Tibial nerve (tissue), 4 donors: Measurements from ENCODE around the gene SLC30A2. TPM values are rescaled to one million over a fixed set of nuclear protein-coding genes. Genes with fewer than 3 reads are reported as not detected.

Source experiments
- DNase-seq, 2 donors: peaks; one replicate each; pipeline ENCODE4 v3.0.0-alpha.2; 2019; ENCODE audit warnings: low spot score in 2 of 2
- H3K27ac ChIP-seq, 4 donors: fragments of 200-600 bp; sonication (generic) in 3 of 4; one replicate each; pipeline ENCODE4 v1.5.1; 2017 to 2019; ENCODE audit warnings: mild to moderate bottlenecking in 1 of 4
- H3K27me3 ChIP-seq, 2 donors: fragments of 200-600 bp; sonication (generic) in 1 of 2; one replicate each; pipeline versions ENCODE4 v1.5.1 to v1.6.0; 2017 to 2019
- H3K36me3 ChIP-seq, 3 donors: fragments of 200-600 bp; sonication (generic); one replicate each; pipeline ENCODE4 v1.5.1; 2018 to 2019
- H3K4me1 ChIP-seq, 4 donors: fragments of 200-600 bp; sonication (generic) in 3 of 4; one replicate each; pipeline ENCODE4 v1.5.1; 2017 to 2019
- H3K4me3 ChIP-seq, 4 donors: fragments of 200-600 bp; sonication (generic) in 3 of 4; one replicate each; pipeline ENCODE4 v1.5.1; 2017 to 2019; ENCODE audit warnings: mild to moderate bottlenecking in 1 of 4, moderate library complexity in 1 of 4
- H3K9me3 ChIP-seq, 4 donors: fragments of 200-600 bp; sonication (generic) in 3 of 4; one replicate each; pipeline ENCODE4 v1.5.1; 2017 to 2019
- CTCF ChIP-seq, 5 experiments: fragments of 200-600 bp in 3 of 5; fragments of 450-650 bp in 2 of 5; sonication (generic) in 3 of 5; IDR thresholded peaks; one replicate each; pipeline ENCODE4 v1.5.1; 2016 to 2019; ENCODE audit warnings: antibody characterized with exemption in 5 of 5, mild to moderate bottlenecking in 3 of 5, moderate library complexity in 2 of 5
- EP300 ChIP-seq, 2 donors: sonication (generic); formaldehyde crosslinking; IDR thresholded peaks; one replicate each; pipeline ENCODE4 v1.6.1; 2017; ENCODE audit warnings: antibody characterized with exemption in 2 of 2, mild to moderate bottlenecking in 1 of 2
- POLR2A ChIP-seq, 2 donors: fragments of 450-650 bp; IDR thresholded peaks; one replicate each; pipeline ENCODE4 v1.6.1; 2017; ENCODE audit warnings: antibody characterized with exemption in 2 of 2, mild to moderate bottlenecking in 2 of 2, moderate library complexity in 2 of 2
- WGBS, 2 donors: methylation state at CpG; one replicate each; pipeline ENCODE4 v1.1.5; 2018; 5-methylcytosine and 5-hydroxymethylcytosine counted together
- total RNA-seq, 4 donors: library from RNA; depleted of rRNA; stranded (reverse); fragments of >200 nt; gene quantifications; one replicate each; pipeline ENCODE4 v1.1.0, GENCODE V29; 2016

SLC30A2 gene
- total RNA-seq, 4 donors from 2014 or later: not detected

- no peak overlapping the region for H3K4me3 ChIP-seq
- peaks cover 0 to 42% (median 13%) of the 10 kb centered on the region in 4 donors for H3K4me1 ChIP-seq
- no peak for DNase-seq
- WGBS, 2 donors: 93 to 95% methylated on average over 16 of the region's 16 CpGs
- H3K27ac ChIP-seq: no peak overlapping the region
- no peak for TF ChIP-seq EP300 (IDR thresholded peaks at IDR 0.05)
- TF ChIP-seq POLR2A (IDR thresholded peaks at IDR 0.05): no peak
- TF ChIP-seq CTCF (IDR thresholded peaks at IDR 0.05): no peak
- H3K36me3 ChIP-seq: no peaks in the 10 kb centered on the region
- no peaks in the 10 kb centered on the region for H3K9me3 ChIP-seq
- H3K27me3 ChIP-seq: no peaks in the 10 kb centered on the region
Observed at GRCh38 chr1:26006710-26007109, 39.2 kb downstream of the SLC30A2 start.

GRCh38 chr1:26005434-26006105, 40.3 kb downstream of the SLC30A2 start:
- Histone ChIP-seq H3K4me1 (peaks cover 0 to 42% (median 13%) of the 10 kb centered on the region in 4 donors), H3K4me3 (no peak overlapping the region), H3K36me3 (no peaks in the 10 kb centered on the region), H3K27ac (peak overlapping the region in 2 of 4 donors; percentile 43 to 52), H3K27me3 (no peaks in the 10 kb centered on the region), H3K9me3 (no peaks in the 10 kb centered on the region)
- TF ChIP-seq EP300 (IDR thresholded peaks at IDR 0.05): peak in 1 of 2 donors; percentile 18
- no peak for TF ChIP-seq CTCF (IDR thresholded peaks at IDR 0.05)
- no peak for DNase-seq
- 61 to 68% methylated on average over 4 of the region's 4 CpGs for WGBS, 2 donors

GRCh38 chr1:26003756-26004155, 42.2 kb downstream of the SLC30A2 start:
- no peak for DNase-seq
- Histone ChIP-seq H3K36me3 (no peaks in the 10 kb centered on the region), H3K9me3 (no peaks in the 10 kb centered on the region), H3K4me3 (no peak overlapping the region), H3K27ac (peak overlapping the region in 2 of 4 donors; percentile 54 to 58), H3K4me1 (peaks cover 0 to 44% (median 14%) of the 10 kb centered on the region in 4 donors), H3K27me3 (no peaks in the 10 kb centered on the region)
- TF ChIP-seq EP300 (IDR thresholded peaks at IDR 0.05) (no peak), POLR2A (IDR thresholded peaks at IDR 0.05) (no peak), CTCF (IDR thresholded peaks at IDR 0.05) (no peak)
- 76 to 79% methylated on average over 2 of the region's 2 CpGs for WGBS, 2 donors

- DNase-seq: no peak
- H3K4me1 ChIP-seq: peaks cover 0 to 49% (median 17%) of the 10 kb centered on the region in 4 donors
- no peaks in the 10 kb centered on the region for H3K36me3 ChIP-seq
- H3K27me3 ChIP-seq: no peaks in the 10 kb centered on the region
- H3K27ac ChIP-seq: peak overlapping the region in 2 of 4 donors; percentile 58 to 66
- H3K9me3 ChIP-seq: no peaks in the 10 kb centered on the region
- H3K4me3 ChIP-seq: no peak overlapping the region
- no peak for TF ChIP-seq CTCF (IDR thresholded peaks at IDR 0.05)
- TF ChIP-seq POLR2A (IDR thresholded peaks at IDR 0.05): no peak
- WGBS, 2 donors: 80 to 84% methylated on average over 4 of the region's 4 CpGs
Observed at GRCh38 chr1:26003262-26003661, 42.7 kb downstream of the SLC30A2 start.

GRCh38 chr1:25999041-25999800, 46.7 kb downstream of the SLC30A2 start:
- no peak for DNase-seq
- Histone ChIP-seq H3K4me3 (no peak overlapping the region), H3K27ac (peak overlapping the region in 3 of 4 donors; percentile 57 to 87 (median 84)), H3K9me3 (no peaks in the 10 kb centered on the region), H3K4me1 (peaks cover 0 to 43% (median 15%) of the 10 kb centered on the region in 4 donors), H3K36me3 (no peaks in the 10 kb centered on the region), H3K27me3 (no peaks in the 10 kb centered on the region)
- 81 to 82% methylated on average over 18 of the region's 18 CpGs for WGBS, 2 donors
- no peak for TF ChIP-seq POLR2A (IDR thresholded peaks at IDR 0.05)
- TF ChIP-seq EP300 (IDR thresholded peaks at IDR 0.05): no peak
- TF ChIP-seq CTCF (IDR thresholded peaks at IDR 0.05): no peak
